HCT116 (cell line): ENCODE results near the gene LHX3. TPM values are rescaled to one million over a fixed set of nuclear protein-coding genes. Genes with fewer than 3 reads are reported as not detected.

Experiments used
- ATAC-seq: fragments of 200-7000 bp; cut with Tn5 transposase; 2 replicates; pipeline ENCODE4 v1.9.1; 2020; ENCODE audit warnings: mild to moderate bottlenecking, moderate library complexity
- BruUV-seq: library from RNA; stranded (reverse); fragments of 400-500 nt; replicated peaks from 2 replicates; lab custom pipeline; 2021; lab: Mats Ljungman, UMichigan
- CTCF ChIA-PET: fragments of 300-600 bp; sonication (Branson Sonifier 250); formaldehyde crosslinking; loops from one replicate; lab custom pipeline; 2021; ENCODE audit warnings: antibody characterized with exemption; lab: Charles Lee
- POLR2A ChIA-PET: fragments of 300-600, 350-600 bp; sonication (Branson Sonifier 250); formaldehyde crosslinking; loops from one replicate; lab custom pipeline; 2021; ENCODE audit warnings: antibody characterized with exemption; lab: Charles Lee
- RAD21 ChIA-PET, 2 experiments: fragments of 300-600 bp; sonication (Branson Sonifier 250); formaldehyde crosslinking; loops; one replicate each; lab custom pipeline; 2023; ENCODE audit warnings: low total read pairs in 2 of 2; ENCODE audit not compliant: uncharacterized antibody in 2 of 2, unreplicated experiment in 2 of 2, low non-redundant PET in 1 of 2; lab: Charles Lee
- DNase-seq: peaks from one replicate; pipeline ENCODE4 v3.0.0-alpha.2; 2010; ENCODE audit warnings: low read depth, low spot score
- H2AFZ ChIP-seq: fragments of 200-600 bp; shearing (Covaris generic), sonication (generic); 2 replicates; pipeline ENCODE4 v1.6.1; 2017; ENCODE audit warnings: low read depth, mixed run types, mixed read lengths, antibody characterized with exemption, low read length; ENCODE audit not compliant: poor library complexity, severe bottlenecking
- H3K27ac ChIP-seq: 2 replicates; pipeline ENCODE4 v1.5.1; 2012; ENCODE audit warnings: low read depth, low read length
- H3K27me3 ChIP-seq: fragments of 200-600 bp; sonication (generic); 2 replicates; pipeline ENCODE4 v1.6.1; 2016; ENCODE audit warnings: mixed run types, low read length, mixed read lengths; ENCODE audit not compliant: insufficient read depth
- H3K36me3 ChIP-seq, 2 experiments: fragments of 200-500 bp in 1 of 2; fragments of 200-600 bp in 1 of 2; sonication (Bioruptor generic) in 1 of 2; sonication (generic) in 1 of 2; 2 replicates each; pipeline versions ENCODE4 v1.5.1 to v1.6.1; 2014 to 2016; ENCODE audit warnings: low read length in 2 of 2, inconsistent platforms in 1 of 2, mixed read lengths in 1 of 2, mixed run types in 1 of 2; ENCODE audit not compliant: insufficient read depth in 2 of 2, control insufficient read depth in 1 of 2
- H3K4me1 ChIP-seq, 2 experiments: fragments of 200-600 bp in 1 of 2; sonication (generic) in 1 of 2; 2 replicates each; pipeline versions ENCODE4 v1.5.1 to v1.6.1; 2012 to 2017; ENCODE audit warnings: low read length in 2 of 2, inconsistent platforms in 1 of 2, mild to moderate bottlenecking in 1 of 2, mixed read lengths in 1 of 2, mixed run types in 1 of 2, moderate library complexity in 1 of 2; ENCODE audit not compliant: insufficient read depth in 2 of 2, control insufficient read depth in 1 of 2
- H3K4me2 ChIP-seq: fragments of 200-600 bp; sonication (generic); 2 replicates; pipeline ENCODE4 v1.6.1; 2017; ENCODE audit warnings: mixed run types, low read length, mixed read lengths
- H3K4me3 ChIP-seq, 2 experiments: fragments of 200-600 bp in 1 of 2; sonication (generic) in 1 of 2; replicated peaks in 1 of 2; 2 replicates each; pipeline ENCODE4 v1.5.1; 2011 to 2016; ENCODE audit warnings: low read length in 2 of 2, control low read depth in 1 of 2, low read depth in 1 of 2, mild to moderate bottlenecking in 1 of 2, mixed read lengths in 1 of 2, mixed run types in 1 of 2
- H3K79me2 ChIP-seq: fragments of 200-600 bp; sonication (generic); 2 replicates; pipeline ENCODE4 v1.6.1; 2017; ENCODE audit warnings: mild to moderate bottlenecking, mixed run types, low read length, moderate library complexity, mixed read lengths; ENCODE audit not compliant: insufficient read depth
- H3K9ac ChIP-seq: fragments of 200-600 bp; sonication (generic); 2 replicates; pipeline ENCODE4 v1.6.1; 2016; ENCODE audit warnings: low read length, mixed read lengths
- H3K9me2 ChIP-seq: fragments of 200-600 bp; sonication (generic), shearing (Covaris generic); 2 replicates; pipeline ENCODE4 v1.6.1; 2017; ENCODE audit warnings: mixed run types, mild to moderate bottlenecking, moderate library complexity; ENCODE audit not compliant: insufficient read depth
- H3K9me3 ChIP-seq, 2 experiments: fragments of 200-500 bp in 1 of 2; fragments of 200-600 bp in 1 of 2; sonication (Bioruptor generic) in 1 of 2; sonication (generic) in 1 of 2; 2 replicates each; pipeline ENCODE4 v1.6.1; 2014 to 2017; ENCODE audit warnings: low read length in 2 of 2, mixed read lengths in 2 of 2, inconsistent platforms in 1 of 2, low read depth in 1 of 2, mild to moderate bottlenecking in 1 of 2, mixed run types in 1 of 2, moderate library complexity in 1 of 2; ENCODE audit not compliant: control insufficient read depth in 1 of 2, insufficient read depth in 1 of 2
- H4K20me1 ChIP-seq: fragments of 200-600 bp; sonication (generic), shearing (Covaris generic); 2 replicates; pipeline ENCODE4 v1.6.1; 2017; ENCODE audit warnings: mixed run types, mild to moderate bottlenecking, moderate library complexity; ENCODE audit not compliant: insufficient read depth
- CTCF ChIP-seq, 3 experiments: fragments of 200-600 bp in 1 of 3; sonication (generic) in 1 of 3; IDR thresholded peaks in 2 of 3; conservative IDR thresholded peaks in 1 of 3; 2 replicates each; pipeline ENCODE4 v1.5.1; 2012 to 2017; ENCODE audit warnings: low read depth in 2 of 3, low read length in 2 of 3, antibody characterized with exemption in 1 of 3, borderline replicate concordance in 1 of 3, control low read depth in 1 of 3, mild to moderate bottlenecking in 1 of 3, mixed read lengths in 1 of 3, mixed run types in 1 of 3, moderate library complexity in 1 of 3; ENCODE audit not compliant: insufficient read depth in 1 of 3
- EZH2 ChIP-seq: fragments of 200-600 bp; sonication (generic); IDR thresholded peaks from 2 replicates; pipeline ENCODE4 v1.6.1; 2017; ENCODE audit warnings: antibody characterized with exemption, mixed run types
- JUND ChIP-seq: IDR thresholded peaks from 2 replicates; pipeline ENCODE4 v1.6.1; 2012
- POLR2AphosphoS5 ChIP-seq: IDR thresholded peaks from 2 replicates; pipeline ENCODE4 v1.6.1; 2011; ENCODE audit warnings: mild to moderate bottlenecking, low read depth, low read length, moderate library complexity
- RAD21 ChIP-seq: IDR thresholded peaks from 2 replicates; pipeline ENCODE4 v1.6.1; 2012; ENCODE audit warnings: low read depth, mild to moderate bottlenecking
- SRF ChIP-seq: IDR thresholded peaks from 2 replicates; pipeline ENCODE4 v1.6.1; 2012; ENCODE audit warnings: low read depth
- TCF7L2 ChIP-seq: IDR thresholded peaks from 2 replicates; pipeline ENCODE4 v1.7.0; 2011; ENCODE audit warnings: borderline replicate concordance, inconsistent platforms; ENCODE audit not compliant: insufficient read depth, insufficient read length; ENCODE audit errors: extremely low read depth
- ZFX ChIP-seq: fragments of 450-650 bp; IDR thresholded peaks from 2 replicates; pipeline ENCODE4 v1.6.1; 2017
- intact Hi-C: fragments of 100-400 bp; cut with micrococcal nuclease; formaldehyde crosslinking; loops from 2 replicates; pipeline ENCODE4 v1.10.0; 2022
- total RNA-seq: library from RNA; stranded (reverse); gene quantifications from one replicate; pipeline ENCODE4 v1.2.1, GENCODE V29; 2021; ENCODE audit not compliant: unreplicated experiment

LHX3 gene
- total RNA-seq, 1 experiment from 2014 or later = not detected

- Histone ChIP-seq H4K20me1 (peaks cover 5% of the 10 kb centered on the region; the same call in 1 of the 2 replicates), H3K9me3 (no peaks in the 10 kb centered on the region), H3K9me2 (no peaks in the 10 kb centered on the region), H3K9ac (no peak overlapping the region)
- ATAC-seq = no peak
- CTCF ChIA-PET = no interaction called here
- intact Hi-C loops = loop anchor here (10.0 kb wide), 1 partner anchor 258 kb away; the partner anchor contains the start of gene UBAC1
- TF ChIP-seq TCF7L2 (no peak), JUND (no peak), CTCF (IDR thresholded peaks at IDR 0.05 in 2 of 3, conservative IDR thresholded peaks at IDR 0.05 in 1 of 3; ENCODE audit: borderline replicate concordance in 1 of 3, insufficient read depth in 1 of 3, low read depth in 2 of 3, low read length in 2 of 3) (no peak), RAD21 (no peak), SRF (no peak), ZFX (no peak), EZH2 (no peak), POLR2AphosphoS5 (no peak)
- TF ChIP-seq, all 23 proteins: peak for 0
- no peak for DNase-seq
- ChIA-PET RAD21 (no interaction called here), POLR2A (no interaction called here)
- no peak overlapping the region for H3K4me3 ChIP-seq
- peaks cover 6 to 57% of the 10 kb centered on the region in 2 experiments; a peak in 3 of 4 replicates for H3K36me3 ChIP-seq
- H3K4me1 ChIP-seq = peaks cover 11 to 33% of the 10 kb centered on the region in 2 experiments
- BruUV-seq = no TSS peak
- no peak overlapping the region for H2AFZ ChIP-seq
- H3K27ac ChIP-seq = no peak overlapping the region
- H3K4me2 ChIP-seq = no peak overlapping the region
- H3K79me2 ChIP-seq = peaks cover 76% of the 10 kb centered on the region
- no peaks in the 10 kb centered on the region for H3K27me3 ChIP-seq
Observed at GRCh38 chr9:136222166-136222905, 17.4 kb upstream of the LHX3 start.
